ENCODE results near the gene ANO6. TPM values are rescaled to one million over a fixed set of nuclear protein-coding genes. Genes with fewer than 3 reads are reported as not detected.

The ANO6 gene
- polyA plus RNA-seq, 1 donor (not counting 4 experiments of a cell fraction or from before 2014, with no cell fraction given): 64.3 TPM

DNA sequence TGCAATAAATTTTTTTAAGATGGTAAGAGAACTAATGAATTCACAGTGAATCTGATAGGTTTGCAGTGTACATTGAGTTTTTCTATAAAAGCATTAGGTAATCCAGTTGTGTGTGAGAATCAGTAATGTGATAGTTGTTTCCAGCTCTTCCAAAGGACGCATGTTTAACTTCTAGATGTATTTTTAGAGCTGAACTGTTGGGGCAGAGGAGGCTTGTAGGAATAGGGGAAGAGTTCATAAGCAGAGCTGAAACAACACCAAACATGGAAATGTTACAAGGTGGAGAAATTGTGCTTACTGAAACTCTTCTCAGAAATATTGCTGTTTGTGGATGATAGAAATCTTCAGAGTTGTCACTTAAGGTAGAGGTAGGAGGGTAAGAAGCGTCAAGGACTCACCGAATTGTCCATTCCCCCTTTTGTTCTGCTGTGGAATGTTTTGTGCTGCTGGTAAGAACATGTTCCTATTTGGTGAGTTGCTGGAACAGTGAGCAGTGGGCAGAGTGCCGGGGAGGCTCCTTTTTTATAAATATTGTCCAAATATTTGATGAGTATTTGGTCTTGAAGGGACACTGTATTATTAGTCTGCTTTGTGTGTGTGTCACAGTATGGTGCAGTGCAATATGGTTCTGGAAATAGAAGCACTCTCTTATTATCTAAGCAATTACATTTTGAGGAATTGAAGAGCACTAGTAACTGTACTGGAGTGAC is 76.7 kb downstream of the ANO6 start:
- Histone ChIP-seq H3K27ac (ENCODE audit: control insufficient read depth, insufficient read depth, low read length) (no peak overlapping the region), H3K79me2 (ENCODE audit: control insufficient read depth, insufficient read depth, low read length) (peaks cover 66% of the 10 kb centered on the region), H2AFZ (ENCODE audit: control insufficient read depth, low read length) (no peak overlapping the region), H3K9me3 (ENCODE audit: control insufficient read depth, low read depth, low read length) (no peaks in the 10 kb centered on the region), H3K27me3 (ENCODE audit: control insufficient read depth, extremely low read depth, insufficient read depth, low read length) (no peaks in the 10 kb centered on the region), H3K36me3 (ENCODE audit: control insufficient read depth in 2 of 2, extremely low read depth in 1 of 2, insufficient read depth in 2 of 2, low read length in 2 of 2) (peaks cover 0 to 2% of the 10 kb centered on the region in 2 experiments), H3K9ac (ENCODE audit: control insufficient read depth, extremely low read depth, insufficient read depth, low read length) (no peak overlapping the region), H3K4me3 (ENCODE audit: control insufficient read depth in 2 of 3, extremely low read depth in 1 of 3, insufficient read depth in 2 of 3, low read depth in 1 of 3, low read length in 3 of 3) (no peak overlapping the region), H3K4me1 (ENCODE audit: control insufficient read depth, extremely low read depth, insufficient read depth, low read length) (peaks cover 25% of the 10 kb centered on the region), H4K20me1 (ENCODE audit: control insufficient read depth, extremely low read depth, insufficient read depth, low read length) (no peaks in the 10 kb centered on the region), H3K4me2 (ENCODE audit: control insufficient read depth, extremely low read depth, insufficient read depth, low read depth, low read length) (peak overlapping the region; percentile 39), H3K9me1 (ENCODE audit: control insufficient read depth, extremely low read depth, insufficient read depth, low read length) (no peaks in the 10 kb centered on the region)
- DNase-seq (ENCODE audit: low read depth, low spot score) (no peak), FAIRE-seq (peak; percentile 5)
- TF ChIP-seq, protein P1, sequence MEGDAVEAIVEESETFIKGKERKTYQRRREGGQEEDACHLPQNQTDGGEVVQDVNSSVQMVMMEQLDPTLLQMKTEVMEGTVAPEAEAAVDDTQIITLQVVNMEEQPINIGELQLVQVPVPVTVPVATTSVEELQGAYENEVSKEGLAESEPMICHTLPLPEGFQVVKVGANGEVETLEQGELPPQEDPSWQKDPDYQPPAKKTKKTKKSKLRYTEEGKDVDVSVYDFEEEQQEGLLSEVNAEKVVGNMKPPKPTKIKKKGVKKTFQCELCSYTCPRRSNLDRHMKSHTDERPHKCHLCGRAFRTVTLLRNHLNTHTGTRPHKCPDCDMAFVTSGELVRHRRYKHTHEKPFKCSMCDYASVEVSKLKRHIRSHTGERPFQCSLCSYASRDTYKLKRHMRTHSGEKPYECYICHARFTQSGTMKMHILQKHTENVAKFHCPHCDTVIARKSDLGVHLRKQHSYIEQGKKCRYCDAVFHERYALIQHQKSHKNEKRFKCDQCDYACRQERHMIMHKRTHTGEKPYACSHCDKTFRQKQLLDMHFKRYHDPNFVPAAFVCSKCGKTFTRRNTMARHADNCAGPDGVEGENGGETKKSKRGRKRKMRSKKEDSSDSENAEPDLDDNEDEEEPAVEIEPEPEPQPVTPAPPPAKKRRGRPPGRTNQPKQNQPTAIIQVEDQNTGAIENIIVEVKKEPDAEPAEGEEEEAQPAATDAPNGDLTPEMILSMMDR (optimal IDR thresholded peaks at IDR 0.05 in 1 of 3, IDR thresholded peaks at IDR 0.05 in 1 of 3, conservative IDR thresholded peaks at IDR 0.05 in 1 of 3; ENCODE audit: extremely low read depth in 1 of 3, insufficient read depth in 2 of 3, low read length in 3 of 3): no peak
- TF ChIP-seq EZH2 (IDR thresholded peaks at IDR 0.05; ENCODE audit: low read length): no peak
- dilution Hi-C loops (cut with MboI; ENCODE audit: extremely low pct_ligation_motif_present, low sequenced_read_pairs): no loop called here

- no peak for FAIRE-seq
- H3K36me3 ChIP-seq (ENCODE audit: control insufficient read depth in 2 of 2, extremely low read depth in 1 of 2, insufficient read depth in 2 of 2, low read length in 2 of 2): no peaks in the 10 kb centered on the region
- H4K20me1 ChIP-seq (ENCODE audit: control insufficient read depth, extremely low read depth, insufficient read depth, low read length): no peaks in the 10 kb centered on the region
- DNase-seq (ENCODE audit: low read depth, low spot score): no peak
- dilution Hi-C loops (cut with MboI; ENCODE audit: extremely low pct_ligation_motif_present, low sequenced_read_pairs): no loop called here
- H3K4me1 ChIP-seq (ENCODE audit: control insufficient read depth, extremely low read depth, insufficient read depth, low read length): peaks cover 35% of the 10 kb centered on the region
- no peaks in the 10 kb centered on the region for H3K9me3 ChIP-seq (ENCODE audit: control insufficient read depth, low read depth, low read length)
- no peak overlapping the region for H3K9ac ChIP-seq (ENCODE audit: control insufficient read depth, extremely low read depth, insufficient read depth, low read length)
- H3K79me2 ChIP-seq (ENCODE audit: control insufficient read depth, insufficient read depth, low read length): peaks cover 59% of the 10 kb centered on the region
- no peak overlapping the region for H3K27ac ChIP-seq (ENCODE audit: control insufficient read depth, insufficient read depth, low read length)
- no peak overlapping the region for H3K4me2 ChIP-seq (ENCODE audit: control insufficient read depth, extremely low read depth, insufficient read depth, low read depth, low read length)
- H3K9me1 ChIP-seq (ENCODE audit: control insufficient read depth, extremely low read depth, insufficient read depth, low read length): no peaks in the 10 kb centered on the region
- TF ChIP-seq, protein P1 (optimal IDR thresholded peaks at IDR 0.05 in 1 of 3, IDR thresholded peaks at IDR 0.05 in 1 of 3, conservative IDR thresholded peaks at IDR 0.05 in 1 of 3; ENCODE audit: extremely low read depth in 1 of 3, insufficient read depth in 2 of 3, low read length in 3 of 3): no peak
- TF ChIP-seq EZH2 (IDR thresholded peaks at IDR 0.05; ENCODE audit: low read length): no peak
- no peak overlapping the region for H2AFZ ChIP-seq (ENCODE audit: control insufficient read depth, low read length)
- H3K27me3 ChIP-seq (ENCODE audit: control insufficient read depth, extremely low read depth, insufficient read depth, low read length): no peaks in the 10 kb centered on the region
- H3K4me3 ChIP-seq (ENCODE audit: control insufficient read depth in 2 of 3, extremely low read depth in 1 of 3, insufficient read depth in 2 of 3, low read depth in 1 of 3, low read length in 3 of 3): no peak overlapping the region
Observed at GRCh38 chr12:45294906-45295305, 79.0 kb downstream of the ANO6 start.

Data from keratinocyte (primary cell).